HG03066 (cell line): Measurements from ENCODE around the gene CHST11.
"Not testable (repeated sequence)": the region's sequence is repeated elsewhere in the genome, so short reads cannot be mapped to it uniquely, and the experiment has no call there.

Experiments used
- ATAC-seq: cut with Tn5 transposase; IDR thresholded peaks from one replicate; pipeline ENCODE4 v1.9.1; 2021; ENCODE audit warnings: low read depth; ENCODE audit not compliant: unreplicated experiment

The CHST11 gene

DNA sequence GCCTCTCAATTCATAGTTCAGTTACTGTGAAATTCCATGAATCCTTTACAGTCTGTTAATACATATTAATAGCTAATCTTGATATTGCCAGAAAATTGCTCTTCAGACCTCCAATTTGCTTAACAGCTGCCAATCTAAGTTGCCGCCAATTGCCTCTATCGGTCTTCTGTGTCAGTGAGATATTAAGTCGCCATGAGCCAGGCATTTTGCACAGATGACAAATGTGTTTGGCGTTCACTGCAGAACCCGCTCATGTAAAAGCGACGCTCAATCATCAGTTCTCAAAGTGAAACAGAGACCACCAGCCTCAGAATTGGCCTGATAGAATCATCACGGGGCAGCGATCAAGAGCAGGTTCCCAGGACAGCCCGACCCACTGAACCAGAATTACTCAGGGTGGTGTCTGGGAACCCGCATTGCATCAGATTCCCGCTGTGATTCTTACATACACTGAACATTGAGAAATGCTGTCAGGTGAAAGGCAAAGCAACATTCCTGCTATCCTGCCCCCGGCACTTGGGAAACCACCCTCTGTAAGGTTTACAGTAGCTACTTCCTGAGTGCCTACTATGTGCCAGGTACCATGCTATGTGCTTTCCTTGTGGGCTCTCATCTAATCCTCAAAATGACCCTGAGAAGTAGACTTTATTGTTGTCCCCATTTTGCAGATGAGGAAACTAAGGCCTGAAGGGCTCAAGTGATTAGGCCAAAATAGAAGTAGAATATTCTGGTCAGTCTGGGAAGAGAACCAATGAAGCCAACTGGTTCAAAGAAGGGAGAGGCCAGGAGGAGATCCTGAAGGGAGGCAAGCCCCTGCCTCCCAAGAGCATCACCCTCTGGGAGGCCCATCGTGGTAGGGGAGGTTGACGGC, 285.0 kb downstream of the CHST11 start:
- ATAC-seq, result no peak

DNA sequence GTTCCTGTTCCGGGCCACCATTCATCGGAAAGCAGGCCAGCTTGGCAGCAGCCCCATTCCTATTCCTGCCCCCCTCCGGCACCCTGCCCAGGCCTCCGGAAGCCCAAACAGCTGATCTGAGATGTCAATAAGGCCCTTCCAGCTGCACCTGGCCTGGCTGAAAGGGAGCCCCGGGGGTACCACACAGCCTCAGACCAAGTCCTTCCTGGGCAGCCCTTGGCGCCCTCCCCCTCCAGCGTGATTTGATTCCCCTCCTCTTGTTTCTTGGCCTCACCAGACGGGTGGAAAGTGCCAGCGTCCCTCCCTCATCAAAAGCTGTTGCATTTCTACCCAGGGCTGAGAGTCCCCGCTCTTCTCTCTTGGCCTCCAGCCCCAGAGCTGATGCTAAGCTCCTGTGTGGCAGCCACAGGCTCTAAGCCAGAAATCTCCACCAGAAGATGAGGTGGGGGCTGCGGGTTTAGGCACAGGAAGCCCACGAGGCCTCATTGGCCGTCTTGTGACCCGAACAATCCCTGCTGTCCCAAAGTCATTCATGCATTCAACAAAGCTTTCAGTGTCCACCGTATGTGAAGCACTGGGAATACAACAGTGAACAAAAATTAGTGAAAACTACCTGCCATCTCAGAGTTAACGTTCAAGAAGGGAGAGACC, 285.9 kb downstream of the CHST11 start:
- ATAC-seq, result no peak

DNA sequence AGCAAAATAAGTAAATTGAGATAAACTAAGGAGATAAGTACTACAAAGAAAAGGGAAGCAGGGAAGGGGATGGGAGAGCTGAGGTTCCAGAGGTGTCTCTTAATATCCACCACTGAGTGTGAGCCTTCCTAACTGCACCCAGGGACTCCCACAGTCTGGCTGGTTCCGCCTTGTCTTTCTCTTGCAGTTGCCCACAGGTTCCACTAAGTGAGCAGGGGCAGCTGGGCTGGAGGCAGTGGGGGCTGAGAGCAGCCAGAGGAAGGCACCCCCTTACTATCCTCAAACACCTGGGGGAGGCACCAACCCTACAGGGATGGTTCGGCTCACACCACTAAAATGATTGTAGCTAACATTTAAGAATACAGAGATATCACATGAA, 286.4 kb downstream of the CHST11 start:
- no peak for ATAC-seq

DNA sequence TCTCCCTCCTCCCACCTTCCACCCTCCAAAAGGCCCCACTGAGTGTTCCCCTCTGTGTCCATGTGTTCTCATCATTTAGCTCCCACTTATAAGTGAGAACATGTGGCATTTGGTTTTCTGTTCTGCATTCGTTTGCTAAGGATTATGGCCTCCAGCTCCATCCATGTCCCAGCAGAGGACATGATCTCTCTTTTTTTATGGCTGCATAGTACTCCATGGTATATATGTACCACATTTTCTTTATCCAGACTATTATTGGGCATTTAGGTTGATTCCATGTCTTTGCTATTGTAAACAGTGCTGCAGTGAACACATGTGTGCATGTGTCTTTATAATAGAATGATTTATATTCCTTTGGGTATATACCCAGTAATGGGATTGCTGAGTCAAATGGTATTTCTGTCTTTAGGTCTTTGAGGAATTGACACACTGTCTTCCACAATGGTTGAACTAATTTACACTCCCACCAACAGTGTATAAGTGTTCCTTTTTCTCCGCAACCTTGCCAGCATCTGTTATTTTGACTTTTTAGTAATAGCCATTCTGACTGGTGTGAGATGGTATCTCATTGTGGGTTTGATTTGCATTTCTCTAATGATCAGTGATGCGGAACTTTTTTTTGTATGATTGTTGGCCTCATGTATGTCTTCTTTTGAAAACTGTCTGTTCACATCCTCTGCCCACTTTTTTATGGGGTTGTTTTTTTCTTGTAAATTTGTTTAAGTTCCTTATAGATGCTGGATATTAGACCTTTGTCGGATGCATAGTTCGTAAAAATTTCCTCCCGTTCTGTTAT, 287.2 kb downstream of the CHST11 start:
- not testable (repeated sequence) for ATAC-seq

DNA sequence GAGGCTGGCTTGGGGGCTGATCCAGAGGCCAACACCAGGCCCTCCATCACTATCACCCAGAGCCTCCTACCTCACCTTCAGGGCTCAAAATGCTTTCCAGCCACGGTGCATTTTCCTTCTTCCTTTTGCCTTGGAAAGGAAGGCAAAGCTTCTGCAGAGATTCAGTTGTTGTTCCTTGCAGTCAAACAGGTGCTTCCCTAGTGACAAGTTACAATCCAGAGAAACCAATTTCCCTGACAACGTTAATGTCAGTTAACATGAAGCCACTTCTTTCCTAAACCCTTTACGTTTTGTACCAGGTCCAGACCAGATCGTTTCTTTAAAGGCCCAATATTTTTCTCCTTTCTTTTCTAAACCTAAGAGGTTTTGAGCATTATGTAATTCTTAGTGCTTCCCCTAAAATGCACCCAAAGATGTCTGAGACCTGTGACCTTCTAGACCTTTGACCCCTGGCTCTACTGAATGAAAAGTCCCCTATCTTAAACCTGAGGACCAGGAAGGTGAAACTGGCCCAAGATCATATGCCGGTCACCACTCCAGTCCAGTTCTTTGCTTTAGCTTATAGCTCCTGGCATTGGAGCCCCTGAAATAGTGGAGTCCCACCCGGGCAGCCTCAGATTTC, 289.8 kb downstream of the CHST11 start:
- ATAC-seq, result no peak

DNA sequence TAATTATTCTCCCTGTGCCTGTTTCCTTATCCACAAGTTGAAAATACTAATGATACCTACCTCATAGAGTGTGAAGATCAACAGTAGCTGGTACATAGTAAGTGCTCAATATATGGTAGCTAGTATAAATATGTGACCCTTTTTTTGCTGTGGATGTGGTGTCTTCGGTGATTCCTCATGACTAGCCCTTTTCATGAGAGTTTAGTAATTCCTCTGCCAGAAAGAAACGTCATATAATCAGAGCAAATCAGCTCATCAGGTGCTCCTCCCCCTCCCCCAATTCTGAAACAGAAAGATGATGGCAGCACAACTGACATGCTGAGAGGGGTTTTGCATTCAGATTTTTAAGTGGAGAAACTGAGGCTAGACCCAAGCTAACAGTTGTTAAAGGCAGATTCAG, 290.6 kb downstream of the CHST11 start:
- ATAC-seq, result no peak

DNA sequence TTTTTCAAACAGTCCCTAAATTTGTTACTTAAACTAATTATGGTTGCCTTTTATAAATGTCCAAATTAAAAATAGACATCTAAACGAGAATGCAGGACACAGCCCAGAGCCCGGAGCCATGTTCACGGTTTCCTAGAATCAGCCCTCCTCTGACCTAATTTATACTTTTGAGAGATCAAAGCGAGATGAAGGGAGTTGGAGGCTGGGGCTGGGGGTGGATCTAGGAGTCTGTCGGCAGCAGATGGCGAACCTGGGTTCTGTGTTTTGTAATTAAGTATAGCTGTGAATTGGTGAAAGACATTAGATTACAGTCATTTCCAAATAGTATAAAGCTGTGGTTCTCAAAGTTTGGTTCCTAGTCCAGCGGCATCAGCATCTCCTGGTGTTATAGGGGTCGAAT, 291.2 kb downstream of the CHST11 start:
- no peak for ATAC-seq

DNA sequence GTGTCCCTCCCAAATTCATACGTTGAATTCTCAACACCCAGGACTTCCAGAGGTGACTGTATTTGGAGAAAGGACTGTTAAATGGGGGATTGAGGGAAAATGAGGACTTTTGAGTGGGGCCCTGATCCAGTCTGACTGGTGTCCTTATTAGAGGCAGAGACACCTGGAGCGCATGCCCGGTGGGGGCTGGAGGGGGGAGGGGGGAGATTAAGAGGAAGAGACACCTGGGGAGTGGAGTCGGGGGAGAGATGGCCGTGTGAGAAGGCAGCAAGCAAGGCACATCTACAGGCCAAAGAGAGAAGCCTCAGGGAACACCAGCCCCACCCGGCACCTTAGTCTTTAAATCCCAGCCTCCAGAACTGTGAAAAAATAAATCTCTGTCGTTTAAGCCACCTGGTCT, 291.6 kb downstream of the CHST11 start:
- ATAC-seq, result no peak

DNA sequence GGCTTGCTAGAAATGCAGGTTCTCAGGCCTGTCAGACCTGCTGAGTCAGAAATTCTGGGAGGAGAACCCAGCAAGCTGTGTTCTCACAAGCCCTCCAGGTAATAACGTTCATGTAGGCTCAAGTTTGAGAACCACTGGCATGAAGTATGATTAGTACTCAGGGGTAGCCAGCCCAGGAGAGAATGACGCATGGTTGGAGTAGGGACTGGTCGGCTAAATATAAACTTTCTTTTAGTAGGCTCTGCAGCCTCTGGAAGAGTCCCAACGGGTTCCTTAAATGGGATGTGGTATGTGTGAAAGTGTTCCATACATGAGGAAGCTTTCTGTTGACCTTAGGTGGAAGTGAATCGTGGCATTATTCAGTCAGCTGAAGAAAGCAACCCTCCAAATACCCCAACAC, 292.0 kb downstream of the CHST11 start:
- ATAC-seq, result no peak

DNA sequence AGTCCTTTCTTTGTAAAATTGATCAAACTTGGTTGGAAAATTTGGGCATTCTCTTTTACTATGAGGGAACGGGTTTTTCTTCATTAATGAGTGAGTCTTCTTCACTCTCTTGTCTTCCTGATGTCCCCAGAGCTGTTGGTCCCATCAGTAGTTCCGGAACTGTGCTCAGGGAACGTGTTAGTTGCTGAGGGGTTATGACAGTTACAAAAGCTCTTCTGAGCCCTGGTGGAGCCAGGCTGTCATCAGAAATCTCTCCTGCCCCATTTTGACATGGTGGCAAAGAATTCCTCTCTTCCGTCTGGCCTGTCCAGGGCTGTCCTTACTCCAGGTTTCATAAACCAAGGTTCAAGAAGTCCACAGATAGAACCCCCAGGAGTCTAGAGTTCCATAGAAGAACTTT, 292.8 kb downstream of the CHST11 start:
- no peak for ATAC-seq

DNA sequence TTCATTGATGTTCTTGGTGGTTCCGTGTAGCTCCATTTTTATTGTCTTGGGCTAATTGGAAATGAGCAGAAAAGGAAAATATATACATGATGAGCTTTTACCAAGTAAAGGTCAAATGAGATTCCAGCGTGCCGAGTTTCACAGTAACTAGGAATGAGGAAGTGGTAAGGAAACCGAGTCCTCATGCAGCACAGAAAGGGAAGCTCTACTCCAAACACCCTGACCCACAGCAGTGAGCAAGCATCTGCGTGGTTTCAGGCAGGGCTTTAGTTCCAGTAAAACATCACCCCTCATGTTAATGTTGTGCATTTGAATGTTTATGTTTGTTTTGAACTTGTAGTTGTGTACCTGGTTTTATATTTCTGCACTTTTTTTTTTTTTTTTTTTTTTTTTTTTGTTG, 293.3 kb downstream of the CHST11 start:
- peak; percentile 72 for ATAC-seq

DNA sequence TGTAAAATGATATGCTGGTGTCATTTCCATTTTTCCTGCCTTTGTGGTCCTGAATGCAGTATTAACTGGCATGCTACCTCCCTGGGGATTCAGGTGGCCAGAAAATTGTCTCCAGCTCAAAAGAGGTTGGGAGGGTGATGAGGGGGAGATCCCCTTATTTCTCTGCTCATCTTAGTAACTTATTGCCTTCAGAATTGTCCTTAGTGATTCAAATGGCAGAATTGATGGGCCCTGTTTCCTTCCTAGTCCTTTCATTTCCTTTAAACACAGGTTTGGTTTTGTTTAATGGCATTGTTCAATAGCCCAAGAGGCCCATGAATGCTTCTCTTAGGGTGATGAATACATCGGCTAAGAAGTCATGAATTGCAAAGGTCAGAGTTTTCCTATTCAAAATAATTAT, 294.4 kb downstream of the CHST11 start:
- no peak for ATAC-seq

DNA sequence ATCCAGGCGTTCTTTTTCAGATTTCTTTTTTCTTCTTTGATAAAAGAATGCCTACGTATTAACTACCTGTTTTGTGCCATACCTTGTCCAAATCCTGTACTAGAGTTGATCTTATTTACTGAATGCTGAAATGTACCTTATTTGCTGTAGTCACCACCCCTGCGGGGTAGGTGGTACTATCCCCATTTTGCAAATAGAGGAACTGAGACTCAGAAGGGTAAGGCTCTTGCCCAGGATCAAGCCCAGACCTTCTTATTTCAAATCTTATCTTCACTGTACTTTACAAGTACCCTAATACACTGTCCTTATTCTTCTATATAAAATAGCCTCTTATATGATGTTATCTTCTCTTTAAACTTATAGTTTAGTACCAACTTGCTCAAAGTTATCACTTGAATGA, 294.8 kb downstream of the CHST11 start:
- peak; percentile 69 for ATAC-seq

DNA sequence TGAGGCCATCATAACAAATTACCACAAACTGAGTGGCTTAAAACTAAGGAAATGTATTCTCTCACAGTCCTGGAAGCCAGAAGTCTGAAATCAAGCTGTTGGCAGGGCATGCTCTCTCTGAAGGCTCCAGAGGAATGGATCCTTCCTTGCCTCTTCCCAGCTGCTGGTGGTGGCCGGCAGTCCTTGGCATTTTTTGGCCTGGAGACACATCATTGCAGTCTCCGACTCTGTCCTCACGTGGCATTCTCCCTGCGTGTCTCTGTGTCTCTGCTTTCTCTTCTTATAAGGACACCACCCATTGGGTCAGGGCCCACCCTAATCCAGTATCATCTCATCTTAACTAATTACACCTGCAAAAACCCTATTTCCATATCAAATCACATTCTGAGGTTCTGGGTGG, 295.3 kb downstream of the CHST11 start:
- ATAC-seq, result no peak

DNA sequence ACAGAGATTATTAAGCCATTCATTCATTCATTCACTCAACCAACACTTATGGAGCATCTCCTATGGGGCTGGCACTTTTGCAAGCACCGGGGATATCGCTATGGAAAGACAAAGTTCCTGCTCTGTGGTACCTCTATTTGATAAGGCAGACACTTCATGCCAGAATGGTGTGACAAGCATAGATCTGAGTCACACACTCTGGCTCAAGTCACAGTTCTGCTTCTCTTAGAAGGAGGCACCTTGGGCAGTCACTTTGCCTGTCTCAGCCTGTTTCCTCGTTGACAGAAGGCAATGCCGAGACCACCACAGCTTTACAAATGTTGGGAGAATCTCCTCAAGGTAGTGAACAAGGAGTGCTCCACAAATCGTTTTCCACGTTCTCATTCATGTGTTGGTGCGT, 296.1 kb downstream of the CHST11 start:
- ATAC-seq, result no peak

DNA sequence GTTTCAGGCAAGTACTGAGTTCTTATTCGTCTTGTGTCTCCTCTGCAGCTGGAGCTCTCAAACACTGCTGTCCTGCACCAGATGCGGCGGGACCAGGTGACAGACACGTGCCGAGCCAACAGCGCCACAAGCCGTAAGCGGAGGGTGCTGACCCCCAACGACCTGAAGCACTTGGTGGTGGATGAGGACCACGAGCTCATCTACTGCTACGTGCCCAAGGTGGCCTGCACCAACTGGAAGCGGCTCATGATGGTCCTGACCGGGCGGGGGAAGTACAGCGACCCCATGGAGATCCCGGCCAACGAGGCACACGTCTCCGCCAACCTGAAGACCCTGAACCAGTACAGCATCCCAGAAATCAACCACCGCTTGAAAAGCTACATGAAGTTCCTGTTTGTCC, 300.2 kb downstream of the CHST11 start:
- ATAC-seq, result no peak

DNA sequence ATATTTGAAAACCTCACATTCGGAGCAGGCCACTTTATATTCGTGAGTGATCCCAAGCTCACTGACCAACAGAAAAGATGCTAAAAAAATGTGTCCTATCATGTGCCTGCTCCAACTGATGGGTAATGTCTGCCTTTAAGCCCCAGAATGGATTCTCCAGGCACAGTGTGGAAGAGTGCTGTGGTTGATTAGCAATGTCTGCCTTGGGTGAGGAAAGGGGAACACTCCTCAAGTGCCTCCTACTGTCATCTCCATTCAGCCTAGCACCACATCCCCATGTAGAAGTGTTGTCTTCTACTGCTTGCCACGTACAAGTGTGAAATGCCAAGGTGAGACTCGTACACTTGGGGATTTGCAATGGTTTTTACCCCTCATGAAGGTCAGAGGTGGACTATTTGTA, 302.0 kb downstream of the CHST11 start:
- no peak for ATAC-seq

DNA sequence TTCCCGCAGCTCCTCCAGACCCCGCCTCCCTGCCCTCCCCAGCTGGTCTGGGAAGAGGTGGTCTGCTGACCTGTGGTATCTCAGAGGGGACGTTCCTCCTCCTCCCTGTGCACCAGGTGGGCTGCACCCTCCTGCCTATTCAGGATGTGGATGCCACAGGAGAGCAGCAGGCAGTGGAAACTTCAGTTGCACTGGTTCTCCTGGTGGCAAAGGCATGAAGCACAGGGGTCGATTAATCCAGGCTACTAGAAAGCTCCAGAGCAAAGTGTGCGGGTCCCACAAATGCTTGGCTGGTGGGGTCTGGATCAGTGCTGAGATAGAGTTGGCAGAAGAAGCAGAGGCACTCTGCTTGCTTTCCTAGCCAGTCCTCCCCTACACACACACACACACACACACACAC, 304.3 kb downstream of the CHST11 start:
- no peak for ATAC-seq

DNA sequence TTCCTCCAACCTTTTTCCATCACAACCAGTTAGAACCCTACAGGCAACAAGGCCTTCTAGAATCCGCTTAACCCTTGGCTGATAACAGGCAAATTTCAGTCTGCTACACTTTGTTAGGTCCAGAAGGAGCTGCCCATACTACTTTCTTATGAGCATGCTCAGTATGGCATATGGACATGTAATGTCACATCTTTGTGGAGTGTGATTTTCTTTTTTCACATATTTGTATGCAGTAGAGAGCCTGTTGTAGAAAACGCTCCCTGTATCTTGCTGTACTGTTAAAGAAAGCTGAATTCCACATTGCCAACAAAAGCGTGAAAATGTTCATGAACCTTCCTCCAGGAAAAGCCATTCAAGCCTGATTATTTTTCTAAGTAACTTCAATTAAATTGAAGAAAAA, 304.9 kb downstream of the CHST11 start:
- no peak for ATAC-seq

DNA sequence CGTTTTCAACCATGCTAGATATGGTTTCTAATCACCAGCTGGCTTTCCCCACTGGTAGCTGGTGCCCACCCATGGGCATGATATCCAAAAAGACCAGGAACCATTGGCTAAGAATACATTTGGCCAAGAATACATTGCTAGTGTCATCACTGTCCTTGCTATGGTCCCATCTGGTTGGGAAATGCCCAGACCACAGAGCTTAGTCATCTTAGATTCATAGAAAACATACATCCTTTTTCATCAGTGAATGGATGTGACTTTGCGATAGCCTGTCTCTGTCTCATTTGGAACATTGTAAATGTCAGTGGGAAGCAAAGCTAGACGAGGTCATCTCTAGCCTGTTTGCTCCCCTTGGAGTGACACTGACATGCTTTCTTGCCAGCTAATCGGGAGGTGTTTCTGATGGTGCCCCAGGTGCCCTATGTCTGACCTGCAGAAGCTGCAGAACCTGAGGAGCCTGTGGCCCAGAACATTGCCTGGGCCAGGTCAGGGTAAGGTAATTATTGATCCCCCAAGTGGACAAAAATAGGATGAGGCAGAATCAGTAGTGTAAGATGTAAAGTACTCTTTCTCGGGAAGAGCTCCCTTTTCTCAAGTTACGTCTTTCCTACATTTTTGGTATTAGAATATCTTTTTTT, 306.5 kb downstream of the CHST11 start:
- ATAC-seq, result no peak
